Mammary epithelial cell (primary cell): ENCODE results near the gene PODNL1.

Experiments
- EZH2 ChIP-seq: IDR thresholded peaks from 2 replicates; pipeline ENCODE4 v1.6.1; 2012; ENCODE audit warnings: low read length, inconsistent platforms, borderline replicate concordance
- TF ChIP-seq, protein P1 (sequence below), 2 donors: IDR thresholded peaks in 1 of 2; conservative IDR thresholded peaks in 1 of 2; 2 replicates each; pipeline ENCODE4 v1.5.1; 2011 to 2012; ENCODE audit warnings: inconsistent platforms in 2 of 2, low read length in 2 of 2, mild to moderate bottlenecking in 2 of 2, control low read depth in 1 of 2, low read depth in 1 of 2; ENCODE audit not compliant: insufficient read depth in 1 of 2; ENCODE audit errors: extremely low read depth in 1 of 2

DNA sequence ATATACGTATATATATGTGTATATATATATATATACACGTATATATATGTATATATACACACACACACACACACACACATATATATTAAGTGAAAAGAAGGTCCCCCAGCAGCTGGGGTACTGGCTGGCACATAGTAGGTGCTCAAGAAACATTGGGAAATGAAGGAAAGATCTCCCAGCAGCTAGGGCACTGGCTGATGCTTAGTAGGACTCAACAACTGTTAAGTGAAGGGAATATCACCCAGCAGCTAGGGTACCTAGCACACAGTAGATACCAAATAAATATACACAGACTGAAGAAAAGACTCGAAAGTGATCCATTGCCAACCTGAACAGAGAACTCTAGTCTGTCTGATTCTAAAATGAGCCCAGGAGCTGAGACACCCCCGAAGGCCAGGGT is 12.2 kb downstream of the PODNL1 start:
- TF ChIP-seq, protein P1, sequence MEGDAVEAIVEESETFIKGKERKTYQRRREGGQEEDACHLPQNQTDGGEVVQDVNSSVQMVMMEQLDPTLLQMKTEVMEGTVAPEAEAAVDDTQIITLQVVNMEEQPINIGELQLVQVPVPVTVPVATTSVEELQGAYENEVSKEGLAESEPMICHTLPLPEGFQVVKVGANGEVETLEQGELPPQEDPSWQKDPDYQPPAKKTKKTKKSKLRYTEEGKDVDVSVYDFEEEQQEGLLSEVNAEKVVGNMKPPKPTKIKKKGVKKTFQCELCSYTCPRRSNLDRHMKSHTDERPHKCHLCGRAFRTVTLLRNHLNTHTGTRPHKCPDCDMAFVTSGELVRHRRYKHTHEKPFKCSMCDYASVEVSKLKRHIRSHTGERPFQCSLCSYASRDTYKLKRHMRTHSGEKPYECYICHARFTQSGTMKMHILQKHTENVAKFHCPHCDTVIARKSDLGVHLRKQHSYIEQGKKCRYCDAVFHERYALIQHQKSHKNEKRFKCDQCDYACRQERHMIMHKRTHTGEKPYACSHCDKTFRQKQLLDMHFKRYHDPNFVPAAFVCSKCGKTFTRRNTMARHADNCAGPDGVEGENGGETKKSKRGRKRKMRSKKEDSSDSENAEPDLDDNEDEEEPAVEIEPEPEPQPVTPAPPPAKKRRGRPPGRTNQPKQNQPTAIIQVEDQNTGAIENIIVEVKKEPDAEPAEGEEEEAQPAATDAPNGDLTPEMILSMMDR (conservative IDR thresholded peaks at IDR 0.05 in 1 of 2, IDR thresholded peaks at IDR 0.05 in 1 of 2; ENCODE audit: extremely low read depth in 1 of 2, insufficient read depth in 1 of 2, low read depth in 1 of 2, low read length in 2 of 2): no peak
- no peak for TF ChIP-seq EZH2
